ENCODE measurements around the gene SLC29A4.

Gene SLC29A4

GRCh38 chr7:5350174-5350463, 67.4 kb downstream of the SLC29A4 start:
- H3K79me2 ChIP-seq (ENCODE audit: insufficient read depth, low read length): peaks cover 17% of the 10 kb centered on the region
- H3K9ac ChIP-seq (ENCODE audit: low read length): no peak overlapping the region
- no peaks in the 10 kb centered on the region for H3K9me2 ChIP-seq (replicated peaks; ENCODE audit: insufficient read depth, low read length)
- no peak overlapping the region for H3K27ac ChIP-seq (ENCODE audit: low read depth, low read length)
- no peaks in the 10 kb centered on the region for H3K27me3 ChIP-seq (ENCODE audit: low read length)
- no peak overlapping the region for H3K4me3 ChIP-seq (ENCODE audit: insufficient read depth, low read length, poor library complexity, severe bottlenecking)
- no peaks in the 10 kb centered on the region; the same call in 1 of the 2 replicates for H4K20me1 ChIP-seq (ENCODE audit: low read depth, low read length)
- no peak overlapping the region for H2AFZ ChIP-seq (ENCODE audit: low read depth, low read length, severe bottlenecking)
- H3K9me3 ChIP-seq (ENCODE audit: insufficient read depth, low read length): no peaks in the 10 kb centered on the region
- H3K4me2 ChIP-seq (ENCODE audit: low read depth, low read length, poor library complexity, severe bottlenecking): no peak overlapping the region
- peaks cover under 1% of the 10 kb centered on the region; the same call in 1 of the 2 replicates for H3K36me3 ChIP-seq (ENCODE audit: low read length)
- no peaks in the 10 kb centered on the region for H3F3A ChIP-seq (ENCODE audit: insufficient read depth)
- no peak for TF ChIP-seq EZH2phosphoT487 (conservative IDR thresholded peaks at IDR 0.05; ENCODE audit: low read length)

- H3K4me2 ChIP-seq (ENCODE audit: low read depth, low read length, poor library complexity, severe bottlenecking): no peak overlapping the region
- H3K27ac ChIP-seq (ENCODE audit: low read depth, low read length): no peak overlapping the region
Measured at GRCh38 chr7:5350600-5351385, 68.0 kb downstream of the SLC29A4 start.

DNA sequence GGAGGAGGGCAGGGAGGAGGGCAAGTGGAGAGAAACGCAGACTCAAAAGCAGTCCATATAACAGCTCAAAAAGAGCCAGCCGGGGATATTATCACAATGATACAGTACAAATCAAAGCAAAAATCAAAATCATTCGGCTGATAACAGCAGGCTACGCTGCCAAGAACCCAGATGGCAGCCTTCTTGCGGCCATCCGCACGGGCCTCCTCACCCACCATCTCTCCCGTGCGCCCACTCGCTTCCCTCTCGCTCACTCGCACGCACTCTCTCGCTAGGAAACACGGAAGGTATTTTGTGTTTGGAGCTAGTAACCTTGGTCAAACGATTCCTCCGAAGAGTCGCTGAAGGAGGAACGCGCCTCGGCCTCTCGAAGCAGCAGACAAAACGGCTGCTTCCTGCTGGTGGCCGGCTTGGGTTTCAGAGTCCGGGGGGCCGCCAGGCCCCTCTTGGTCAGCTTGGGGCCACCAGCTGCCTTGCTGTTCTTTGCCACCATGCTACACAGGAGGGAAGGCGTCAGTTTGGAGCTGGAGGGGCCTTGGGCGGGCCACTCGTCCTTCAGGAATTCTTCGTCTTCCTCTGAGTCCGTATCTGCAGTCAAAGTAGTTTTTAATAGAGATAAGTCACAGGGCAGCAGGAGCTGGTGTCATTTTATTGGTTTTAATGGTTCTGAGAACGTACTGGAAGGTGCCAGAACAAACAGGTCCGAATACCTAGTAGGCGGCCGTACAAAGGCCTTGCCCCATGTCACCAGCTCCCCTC, 68.9 kb downstream of the SLC29A4 start:
- Histone ChIP-seq H3K9me2 (replicated peaks; ENCODE audit: insufficient read depth, low read length) (no peaks in the 10 kb centered on the region), H3K4me2 (ENCODE audit: low read depth, low read length, poor library complexity, severe bottlenecking) (no peak overlapping the region), H3K9ac (ENCODE audit: low read length) (no peak overlapping the region), H3K4me3 (ENCODE audit: insufficient read depth, low read length, poor library complexity, severe bottlenecking) (no peak overlapping the region), H3K36me3 (ENCODE audit: low read length) (no peaks in the 10 kb centered on the region), H3K9me3 (ENCODE audit: insufficient read depth, low read length) (no peaks in the 10 kb centered on the region), H3K27ac (ENCODE audit: low read depth, low read length) (no peak overlapping the region), H2AFZ (ENCODE audit: low read depth, low read length, severe bottlenecking) (no peak overlapping the region), H4K20me1 (ENCODE audit: low read depth, low read length) (no peaks in the 10 kb centered on the region; the same call in 1 of the 2 replicates), H3F3A (ENCODE audit: insufficient read depth) (no peaks in the 10 kb centered on the region), H3K79me2 (ENCODE audit: insufficient read depth, low read length) (peaks cover 17% of the 10 kb centered on the region), H3K27me3 (ENCODE audit: low read length) (no peaks in the 10 kb centered on the region)
- TF ChIP-seq, protein P1, sequence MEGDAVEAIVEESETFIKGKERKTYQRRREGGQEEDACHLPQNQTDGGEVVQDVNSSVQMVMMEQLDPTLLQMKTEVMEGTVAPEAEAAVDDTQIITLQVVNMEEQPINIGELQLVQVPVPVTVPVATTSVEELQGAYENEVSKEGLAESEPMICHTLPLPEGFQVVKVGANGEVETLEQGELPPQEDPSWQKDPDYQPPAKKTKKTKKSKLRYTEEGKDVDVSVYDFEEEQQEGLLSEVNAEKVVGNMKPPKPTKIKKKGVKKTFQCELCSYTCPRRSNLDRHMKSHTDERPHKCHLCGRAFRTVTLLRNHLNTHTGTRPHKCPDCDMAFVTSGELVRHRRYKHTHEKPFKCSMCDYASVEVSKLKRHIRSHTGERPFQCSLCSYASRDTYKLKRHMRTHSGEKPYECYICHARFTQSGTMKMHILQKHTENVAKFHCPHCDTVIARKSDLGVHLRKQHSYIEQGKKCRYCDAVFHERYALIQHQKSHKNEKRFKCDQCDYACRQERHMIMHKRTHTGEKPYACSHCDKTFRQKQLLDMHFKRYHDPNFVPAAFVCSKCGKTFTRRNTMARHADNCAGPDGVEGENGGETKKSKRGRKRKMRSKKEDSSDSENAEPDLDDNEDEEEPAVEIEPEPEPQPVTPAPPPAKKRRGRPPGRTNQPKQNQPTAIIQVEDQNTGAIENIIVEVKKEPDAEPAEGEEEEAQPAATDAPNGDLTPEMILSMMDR (IDR thresholded peaks at IDR 0.05; ENCODE audit: insufficient read depth, low read length, poor library complexity, severe bottlenecking): no peak
- no peak for TF ChIP-seq EZH2phosphoT487 (conservative IDR thresholded peaks at IDR 0.05; ENCODE audit: low read length)

More at GRCh38 chr7:5350600-5351385, 68.0 kb downstream of the SLC29A4 start:
- Histone ChIP-seq H3K4me3 (ENCODE audit: insufficient read depth, low read length, poor library complexity, severe bottlenecking) (no peak overlapping the region), H3K27me3 (ENCODE audit: low read length) (no peaks in the 10 kb centered on the region), H3K9ac (ENCODE audit: low read length) (no peak overlapping the region), H4K20me1 (ENCODE audit: low read depth, low read length) (no peaks in the 10 kb centered on the region; the same call in 1 of the 2 replicates), H2AFZ (ENCODE audit: low read depth, low read length, severe bottlenecking) (no peak overlapping the region), H3K9me3 (ENCODE audit: insufficient read depth, low read length) (no peaks in the 10 kb centered on the region), H3K79me2 (ENCODE audit: insufficient read depth, low read length) (peaks cover 17% of the 10 kb centered on the region), H3K9me2 (replicated peaks; ENCODE audit: insufficient read depth, low read length) (no peaks in the 10 kb centered on the region), H3K36me3 (ENCODE audit: low read length) (no peaks in the 10 kb centered on the region), H3F3A (ENCODE audit: insufficient read depth) (no peaks in the 10 kb centered on the region)
- TF ChIP-seq EZH2phosphoT487 (conservative IDR thresholded peaks at IDR 0.05; ENCODE audit: low read length): no peak
- TF ChIP-seq, protein P1 (IDR thresholded peaks at IDR 0.05; ENCODE audit: insufficient read depth, low read length, poor library complexity, severe bottlenecking): no peak

All from SU-DHL-6 (cell line).